Lung (tissue), 12 donors: Measurements from ENCODE around the gene ITPKB. TPM values are rescaled to one million over a fixed set of nuclear protein-coding genes. Genes with fewer than 3 reads are reported as not detected.

Experiments
- ATAC-seq: fragments of 200-7000 bp; cut with Tn5 transposase; one replicate; pipeline ENCODE4 v1.9.1; 2020; ENCODE audit warnings: moderate number of reproducible peaks; ENCODE audit not compliant: insufficient read depth, low FRiP score
- DNase-seq, 3 donors: peaks; one replicate each; pipeline ENCODE4 v3.0.0-alpha.2; 2013 to 2017
- H3K27ac ChIP-seq, 2 donors: one replicate each; pipeline ENCODE4 v1.5.1; 2013; ENCODE audit warnings: mild to moderate bottlenecking in 2 of 2, moderate library complexity in 2 of 2, control low read depth in 1 of 2, inconsistent platforms in 1 of 2, low read depth in 1 of 2, low read length in 1 of 2
- H3K27me3 ChIP-seq, 3 donors: one replicate each; pipeline ENCODE4 v1.5.1; 2013; ENCODE audit warnings: low read length in 2 of 3; ENCODE audit not compliant: control insufficient read depth in 3 of 3, insufficient read depth in 3 of 3
- H3K36me3 ChIP-seq, 4 donors: one replicate each; pipeline ENCODE4 v1.5.1; 2013; ENCODE audit warnings: low read length in 4 of 4, mild to moderate bottlenecking in 1 of 4, moderate library complexity in 1 of 4; ENCODE audit not compliant: control insufficient read depth in 4 of 4, insufficient read depth in 4 of 4
- H3K4me1 ChIP-seq, 5 donors: one replicate each; pipeline ENCODE4 v1.5.1; 2013; ENCODE audit warnings: low read length in 5 of 5, mild to moderate bottlenecking in 2 of 5, moderate library complexity in 1 of 5; ENCODE audit not compliant: control insufficient read depth in 5 of 5, insufficient read depth in 5 of 5
- H3K4me3 ChIP-seq: one replicate; pipeline ENCODE4 v1.5.1; 2013; ENCODE audit warnings: mild to moderate bottlenecking, control low read depth, moderate library complexity
- H3K9ac ChIP-seq, 2 donors: one replicate each; pipeline ENCODE4 v1.5.1; 2013; ENCODE audit warnings: low read length in 2 of 2, control low read depth in 1 of 2; ENCODE audit not compliant: insufficient read depth in 1 of 2
- H3K9me3 ChIP-seq, 4 donors: one replicate each; pipeline ENCODE4 v1.5.1; 2013; ENCODE audit warnings: low read length in 3 of 4, mild to moderate bottlenecking in 1 of 4, moderate library complexity in 1 of 4; ENCODE audit not compliant: control insufficient read depth in 4 of 4, insufficient read depth in 3 of 4
- WGBS, 2 donors: extraction: QIAGEN DNeasy Blood & Tissue Kit; methylation state at CpG; one replicate each; pipeline ENCODE4 v1.1.7; 2013; 5-methylcytosine and 5-hydroxymethylcytosine counted together
- polyA plus RNA-seq, 2 donors: library from polyadenylated mRNA; stranded (reverse); fragments of 200-250 nt; gene quantifications; one replicate each; pipeline ENCODE4 v1.2.1, GENCODE V29; 2013
- total RNA-seq, 2 donors: library from RNA; depleted of rRNA in 1 of 2; stranded (reverse); fragments of >200 nt in 1 of 2; gene quantifications; one replicate each; pipeline ENCODE4 v1.2.1, GENCODE V29; 2014 to 2021
- TF ChIP-seq, protein P1 (sequence below): IDR thresholded peaks from 2 replicates; pipeline ENCODE4 v1.5.1; 2012; ENCODE audit warnings: mild to moderate bottlenecking; ENCODE audit errors: control extremely low read depth, extremely low read depth
- donor health status: control.
- donor health status: control.
- donor health status: Bipolar disorder and iron deficiency.
- donor health status: healthy.
- donor health status: DM: yes; HTN: yes; CAD: no.

ITPKB gene
- total and polyA plus RNA-seq, 4 donors = 9.9 to 46.6 (median 28.1) TPM

GRCh38 chr1:226593541-226593940, 145.5 kb downstream of the ITPKB start:
- ATAC-seq (no peak), DNase-seq (no peak)

DNA sequence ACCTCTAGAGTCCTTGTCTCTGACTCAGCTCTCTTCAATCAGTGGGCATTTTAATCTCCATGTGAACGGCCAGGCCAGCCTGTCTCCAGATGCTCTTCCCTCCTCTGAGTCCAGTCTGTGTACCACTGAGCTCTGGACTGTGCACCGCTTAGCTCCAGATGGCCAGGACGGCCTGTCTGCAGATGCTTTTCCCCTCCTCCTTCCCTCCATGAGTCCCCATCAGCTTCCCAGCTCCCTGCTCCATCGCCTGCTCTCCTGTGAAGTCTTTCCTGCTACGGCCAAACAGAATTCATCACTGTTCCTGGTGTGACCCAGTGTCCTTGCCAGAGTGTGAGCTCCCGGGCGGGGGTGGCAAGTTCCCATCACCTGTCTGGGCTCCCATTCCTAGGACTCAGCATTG, 148.5 kb downstream of the ITPKB start:
- no peaks in the 10 kb centered on the region for H3K27me3 ChIP-seq
- H3K4me1 ChIP-seq = no peaks in the 10 kb centered on the region
- TF ChIP-seq, protein P1, sequence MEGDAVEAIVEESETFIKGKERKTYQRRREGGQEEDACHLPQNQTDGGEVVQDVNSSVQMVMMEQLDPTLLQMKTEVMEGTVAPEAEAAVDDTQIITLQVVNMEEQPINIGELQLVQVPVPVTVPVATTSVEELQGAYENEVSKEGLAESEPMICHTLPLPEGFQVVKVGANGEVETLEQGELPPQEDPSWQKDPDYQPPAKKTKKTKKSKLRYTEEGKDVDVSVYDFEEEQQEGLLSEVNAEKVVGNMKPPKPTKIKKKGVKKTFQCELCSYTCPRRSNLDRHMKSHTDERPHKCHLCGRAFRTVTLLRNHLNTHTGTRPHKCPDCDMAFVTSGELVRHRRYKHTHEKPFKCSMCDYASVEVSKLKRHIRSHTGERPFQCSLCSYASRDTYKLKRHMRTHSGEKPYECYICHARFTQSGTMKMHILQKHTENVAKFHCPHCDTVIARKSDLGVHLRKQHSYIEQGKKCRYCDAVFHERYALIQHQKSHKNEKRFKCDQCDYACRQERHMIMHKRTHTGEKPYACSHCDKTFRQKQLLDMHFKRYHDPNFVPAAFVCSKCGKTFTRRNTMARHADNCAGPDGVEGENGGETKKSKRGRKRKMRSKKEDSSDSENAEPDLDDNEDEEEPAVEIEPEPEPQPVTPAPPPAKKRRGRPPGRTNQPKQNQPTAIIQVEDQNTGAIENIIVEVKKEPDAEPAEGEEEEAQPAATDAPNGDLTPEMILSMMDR = no peak
- ATAC-seq (no peak), DNase-seq (no peak)
- no peaks in the 10 kb centered on the region for H3K36me3 ChIP-seq
- H3K4me3 ChIP-seq = no peak overlapping the region
- 93 to 97% methylated on average over 7 of the region's 7 CpGs for WGBS, 2 donors
- no peak overlapping the region for H3K27ac ChIP-seq
- peaks cover 0 to 1% (median 0%) of the 10 kb centered on the region in 4 donors for H3K9me3 ChIP-seq
- no peak overlapping the region for H3K9ac ChIP-seq

More at GRCh38 chr1:226593541-226593940, 145.5 kb downstream of the ITPKB start:
- H3K27ac ChIP-seq = no peak overlapping the region
- no peaks in the 10 kb centered on the region for H3K4me1 ChIP-seq
- peaks cover 0 to 1% (median 0%) of the 10 kb centered on the region in 4 donors for H3K9me3 ChIP-seq
- H3K9ac ChIP-seq = no peak overlapping the region
- H3K36me3 ChIP-seq = no peaks in the 10 kb centered on the region
- 89 to 92% methylated on average over 8 of the region's 8 CpGs for WGBS, 2 donors
- H3K4me3 ChIP-seq = no peak overlapping the region
- no peaks in the 10 kb centered on the region for H3K27me3 ChIP-seq
- TF ChIP-seq, protein P1 = no peak

GRCh38 chr1:226589008-226589733, 149.9 kb downstream of the ITPKB start:
- ATAC-seq = no peak

More at GRCh38 chr1:226589008-226589733, 149.9 kb downstream of the ITPKB start:
- Histone ChIP-seq H3K36me3 (no peaks in the 10 kb centered on the region), H3K9me3 (no peaks in the 10 kb centered on the region), H3K4me3 (no peak overlapping the region), H3K9ac (no peak overlapping the region), H3K27me3 (no peaks in the 10 kb centered on the region), H3K4me1 (no peaks in the 10 kb centered on the region), H3K27ac (no peak overlapping the region)
- WGBS, 2 donors = 78 to 84% methylated on average over 11 of the region's 11 CpGs
- TF ChIP-seq, protein P1 = no peak
- DNase-seq = no peak
